NCI-H1092 (cell line): ENCODE results near the gene TBC1D19.
A peak's percentile ranks its signal among the peaks of the same experiment; 100 is the strongest.
"Not testable (repeated sequence)": the region's sequence is repeated elsewhere in the genome, so short reads cannot be mapped to it uniquely, and the experiment has no call there.

Source experiments
- DNase-seq: peaks from one replicate; lab custom pipeline; 2025; lab: John Stamatoyannopoulos, UW

Gene TBC1D19

DNA sequence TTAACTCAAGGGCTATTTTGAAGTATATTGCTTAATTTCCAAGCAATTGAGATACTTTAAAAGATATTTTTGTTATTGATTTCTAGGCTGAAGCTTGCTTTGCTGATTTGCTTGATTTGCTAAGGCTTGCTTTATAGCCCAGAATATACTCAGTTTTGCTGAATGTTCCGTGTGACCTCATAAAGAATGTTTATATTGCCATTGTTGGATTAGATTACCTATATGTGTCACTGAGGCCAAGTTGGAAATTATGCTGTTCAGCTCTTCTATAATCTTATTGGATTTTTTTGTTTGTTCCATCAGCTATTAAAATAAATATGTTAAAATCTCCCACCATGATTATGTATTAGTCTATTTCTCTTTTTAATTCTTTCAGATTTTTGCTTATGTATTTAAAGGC is 13.0 kb downstream of the TBC1D19 start:
- no peak for DNase-seq

GRCh38 chr4:26601204-26601603 is 17.3 kb downstream of the TBC1D19 start:
- DNase-seq, result no peak

DNA sequence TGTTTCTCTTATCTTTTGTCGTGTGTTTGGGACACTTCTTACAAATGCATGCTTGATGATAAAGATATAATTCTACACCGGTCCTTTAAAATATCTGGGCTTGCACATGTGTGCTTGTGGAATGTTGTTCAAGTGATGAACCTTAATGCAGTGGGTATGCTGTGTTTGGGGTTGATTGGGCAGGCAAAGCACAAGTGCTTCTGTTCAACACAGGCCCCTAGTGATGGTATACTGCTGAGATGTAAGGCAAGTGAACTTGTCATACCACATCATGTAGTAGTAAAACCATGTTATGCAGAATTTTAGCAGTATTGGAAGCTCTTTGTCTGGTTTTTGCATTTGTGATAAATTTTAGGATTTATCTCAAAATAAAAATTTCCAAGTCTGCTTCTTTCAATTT is 23.9 kb downstream of the TBC1D19 start:
- no peak for DNase-seq

GRCh38 chr4:26609391-26609790 is 25.5 kb downstream of the TBC1D19 start:
- no peak for DNase-seq

GRCh38 chr4:26609868-26610267 is 26.0 kb downstream of the TBC1D19 start:
- DNase-seq, result no peak

GRCh38 chr4:26611372-26611771 is 27.5 kb downstream of the TBC1D19 start:
- no peak for DNase-seq

- DNase-seq, result no peak
Observed at GRCh38 chr4:26611885-26612284, 28.0 kb downstream of the TBC1D19 start.

DNA sequence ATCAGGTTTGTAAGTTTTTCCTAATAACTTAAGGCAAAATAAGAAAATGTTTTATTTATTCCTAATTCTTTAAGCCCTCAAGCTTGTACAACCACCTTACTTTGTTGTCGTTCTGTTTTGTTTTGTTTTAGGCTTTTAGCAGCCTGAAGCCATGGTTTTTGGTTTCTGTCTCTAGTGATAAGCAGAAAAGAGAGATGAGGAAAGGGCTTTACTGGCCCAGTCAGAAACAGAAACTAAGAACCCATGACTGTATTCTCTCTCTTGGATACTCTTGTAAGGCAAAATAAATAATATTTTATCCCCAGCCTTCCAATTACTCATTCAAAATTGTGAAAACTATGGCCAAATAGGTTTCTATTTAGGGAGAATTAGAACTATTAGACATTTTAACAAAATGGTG is 29.4 kb downstream of the TBC1D19 start:
- DNase-seq, result no peak

- DNase-seq, result no peak
Observed at GRCh38 chr4:26613735-26614134, 29.9 kb downstream of the TBC1D19 start.

GRCh38 chr4:26619784-26620183 is 35.9 kb downstream of the TBC1D19 start:
- no peak for DNase-seq

- no peak for DNase-seq
Observed at GRCh38 chr4:26621366-26621765, 37.5 kb downstream of the TBC1D19 start.

DNA sequence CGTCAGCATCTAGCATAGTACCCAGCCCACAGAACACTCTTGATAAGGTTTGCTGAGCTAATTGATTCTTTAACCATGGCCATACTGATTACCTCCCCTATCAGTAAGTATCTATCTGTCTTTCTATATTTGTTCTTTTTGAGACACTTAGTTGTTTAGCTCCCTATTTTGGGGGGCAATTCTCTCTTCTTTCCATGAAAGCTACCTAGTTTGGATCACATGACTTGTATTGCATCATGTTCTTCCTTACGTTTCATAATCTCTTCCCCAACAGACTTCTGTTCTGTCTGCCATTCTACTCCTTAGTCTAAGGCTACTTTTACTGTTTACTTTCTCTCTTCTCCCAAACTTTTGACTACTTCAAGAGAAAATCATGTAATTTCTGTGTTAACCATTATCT is 39.0 kb downstream of the TBC1D19 start:
- no peak for DNase-seq

GRCh38 chr4:26626658-26627057 is 42.8 kb downstream of the TBC1D19 start:
- not testable (repeated sequence) for DNase-seq

DNA sequence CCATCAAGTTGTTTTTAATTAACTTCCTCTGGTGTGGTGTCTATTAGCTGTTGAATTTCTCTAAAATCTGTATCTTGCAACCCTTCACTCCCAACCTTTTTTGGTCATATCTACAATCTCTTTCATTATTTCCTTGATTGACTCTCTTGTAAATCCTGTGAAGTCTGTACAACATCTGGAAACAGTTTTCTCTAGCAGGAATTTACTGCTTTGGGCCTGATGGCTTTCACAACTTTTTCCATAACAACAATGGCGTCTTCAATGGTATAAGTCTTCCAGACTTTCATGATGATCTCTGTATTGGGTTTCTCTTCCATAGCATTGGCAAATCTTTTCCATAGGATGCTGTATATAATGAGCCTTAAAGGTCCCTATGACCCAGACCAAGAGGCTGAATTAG is 49.0 kb downstream of the TBC1D19 start:
- no peak for DNase-seq

- no peak for DNase-seq
Observed at GRCh38 chr4:26634237-26634636, 50.4 kb downstream of the TBC1D19 start.

GRCh38 chr4:26636458-26636857 is 52.6 kb downstream of the TBC1D19 start:
- no peak for DNase-seq

DNA sequence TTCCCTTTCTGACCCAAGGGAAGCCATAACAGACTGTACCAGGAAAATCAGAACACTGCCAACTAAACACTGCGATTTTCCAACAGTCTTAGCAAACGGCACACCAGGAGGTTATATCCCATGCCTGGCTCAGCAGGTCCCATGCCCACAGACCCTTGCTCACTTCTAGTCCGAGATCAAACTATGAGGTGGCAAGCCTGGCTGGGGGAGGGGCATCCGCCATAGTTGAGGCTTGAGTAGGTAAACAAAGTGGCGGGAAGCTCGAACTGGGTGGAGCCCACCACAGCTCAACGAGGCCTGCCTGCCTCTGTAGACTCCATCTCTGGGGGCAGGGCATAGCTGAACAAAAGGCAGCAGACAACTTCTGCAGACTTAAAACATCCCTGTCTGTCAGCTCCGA is 56.8 kb downstream of the TBC1D19 start:
- DNase-seq, result not testable (repeated sequence)

- DNase-seq, result no peak
Observed at GRCh38 chr4:26647523-26648224, 63.8 kb downstream of the TBC1D19 start.

GRCh38 chr4:26648260-26648659 is 64.4 kb downstream of the TBC1D19 start:
- DNase-seq, result no peak

GRCh38 chr4:26660261-26660660 is 76.4 kb downstream of the TBC1D19 start:
- DNase-seq, result no peak

GRCh38 chr4:26663888-26664287 is 80.0 kb downstream of the TBC1D19 start:
- no peak for DNase-seq

DNA sequence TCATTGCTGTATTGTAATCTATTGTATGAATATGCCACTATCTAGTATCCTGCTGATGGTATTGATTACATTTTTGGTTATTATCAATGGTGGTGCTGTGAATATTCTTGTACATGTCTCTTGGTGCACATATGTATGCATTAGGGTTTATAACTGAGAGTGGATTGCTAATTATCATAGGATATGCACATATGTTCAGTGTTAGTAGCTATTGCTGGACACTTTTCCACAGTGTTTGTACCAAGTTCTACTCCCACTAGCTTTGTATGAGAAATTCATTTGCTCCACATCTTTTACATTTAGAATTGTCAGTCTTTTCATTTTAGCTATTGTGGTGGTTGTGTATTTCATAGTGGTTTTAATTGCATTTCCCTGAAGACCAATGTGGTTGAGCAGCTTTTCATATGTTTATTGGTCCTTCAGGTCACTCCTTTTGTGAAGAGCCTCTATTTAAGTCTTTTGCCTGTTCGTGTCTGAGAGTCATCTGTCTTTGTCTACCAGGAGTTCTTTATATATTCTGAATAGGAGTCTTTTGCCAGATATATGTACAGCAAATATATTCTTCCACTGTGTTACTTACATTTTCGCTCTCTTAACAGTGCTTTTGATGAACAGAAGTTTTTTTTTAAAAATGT is 87.1 kb downstream of the TBC1D19 start:
- DNase-seq, result peak; percentile 10

DNA sequence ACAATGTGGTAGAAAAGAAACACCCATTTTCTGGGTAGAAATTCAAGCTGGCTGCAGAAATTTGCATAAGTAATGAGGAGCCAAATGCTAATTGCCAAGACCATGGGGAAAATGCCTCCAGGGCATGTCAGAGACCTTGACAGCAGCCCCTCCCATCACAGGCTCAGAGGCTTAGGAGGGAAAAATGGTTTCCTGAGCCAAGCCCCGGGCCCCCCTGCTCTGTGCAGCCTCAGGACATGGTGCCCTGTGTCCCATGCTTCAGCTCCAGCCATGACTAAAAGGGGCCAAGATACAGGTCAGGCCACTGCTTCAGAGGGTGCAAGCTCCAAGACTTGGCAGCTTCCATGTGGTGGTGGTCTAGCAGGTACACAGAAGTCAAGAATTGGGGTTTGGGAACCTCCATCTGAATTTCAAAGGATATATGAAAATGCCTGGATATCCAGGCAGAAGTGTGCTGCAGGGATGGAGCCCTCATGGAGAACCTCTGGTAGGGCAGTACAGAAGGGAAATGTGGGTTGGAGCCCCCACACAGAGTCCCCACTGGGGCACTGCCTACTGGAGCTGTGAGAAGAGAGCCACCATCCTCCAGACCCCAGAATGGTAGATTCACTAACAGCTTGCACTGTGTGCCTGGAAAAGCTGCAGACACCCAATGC is 95.3 kb downstream of the TBC1D19 start:
- not testable (repeated sequence) for DNase-seq
